Uterus (tissue), 4 donors: ENCODE results near the gene CFAP61. TPM values are rescaled to one million over a fixed set of nuclear protein-coding genes. Genes with fewer than 3 reads are reported as not detected.

ENCODE experiments used
- DNase-seq, 2 donors: peaks; one replicate each; pipeline ENCODE4 v3.0.0-alpha.2; 2019 to 2020
- H3K27ac ChIP-seq, 2 donors: fragments of 200-600 bp; sonication (generic); 1 replicate in 1 of 2; 2 replicates in 1 of 2; pipeline ENCODE4 v1.5.1; 2016 to 2018
- H3K27me3 ChIP-seq, 2 donors: fragments of 200-600 bp; sonication (generic); one replicate each; pipeline ENCODE4 v1.5.1; 2018 to 2019; ENCODE audit warnings: control low read depth in 1 of 2
- H3K36me3 ChIP-seq, 2 donors: fragments of 200-600 bp; sonication (generic); one replicate each; pipeline ENCODE4 v1.5.1; 2019; ENCODE audit warnings: control low read depth in 1 of 2
- H3K4me1 ChIP-seq, 2 donors: fragments of 200-600 bp; sonication (generic); one replicate each; pipeline ENCODE4 v1.5.1; 2018 to 2019; ENCODE audit warnings: control low read depth in 1 of 2
- H3K4me3 ChIP-seq, 2 donors: fragments of 200-600 bp; sonication (generic); 1 replicate in 1 of 2; 2 replicates in 1 of 2; pipeline ENCODE4 v1.5.1; 2018 to 2019; ENCODE audit warnings: mild to moderate bottlenecking in 1 of 2
- H3K9me3 ChIP-seq, 2 donors: fragments of 200-600 bp; sonication (generic); one replicate each; pipeline ENCODE4 v1.5.1; 2019; ENCODE audit warnings: control low read depth in 1 of 2
- POLR2A ChIP-seq, 2 donors: fragments of 450-650 bp; IDR thresholded peaks; one replicate each; pipeline ENCODE4 v1.6.1; 2016; ENCODE audit warnings: antibody characterized with exemption in 2 of 2, mild to moderate bottlenecking in 1 of 2, moderate library complexity in 1 of 2
- intact Hi-C: fragments of 100-400 bp; cut with DNase I; formaldehyde crosslinking; loops from one replicate; pipeline ENCODE4 v1.15.1; 2023; ENCODE audit warnings: low total_unique reads
- total RNA-seq, 4 donors: library from RNA; depleted of rRNA in 3 of 4; stranded (reverse); fragments of >200 nt in 3 of 4; gene quantifications; one replicate each; pipeline versions ENCODE4 v1.1.0 to v1.2.4, GENCODE V29; 2014 to 2023
- TF ChIP-seq, protein P1 (sequence below), 4 experiments: fragments of 200-600 bp in 2 of 4; fragments of 450-650 bp in 2 of 4; sonication (generic) in 2 of 4; IDR thresholded peaks; one replicate each; pipeline ENCODE4 v1.5.1; 2016 to 2019; ENCODE audit warnings: antibody characterized with exemption in 4 of 4, mild to moderate bottlenecking in 2 of 4, moderate library complexity in 1 of 4
- donor health status: DM: yes; HTN: yes; CAD: no.

Gene CFAP61
- total RNA-seq, 4 donors from 2014 or later: 3.0 to 8.2 (median 7.5) TPM; not detected in 1

DNA sequence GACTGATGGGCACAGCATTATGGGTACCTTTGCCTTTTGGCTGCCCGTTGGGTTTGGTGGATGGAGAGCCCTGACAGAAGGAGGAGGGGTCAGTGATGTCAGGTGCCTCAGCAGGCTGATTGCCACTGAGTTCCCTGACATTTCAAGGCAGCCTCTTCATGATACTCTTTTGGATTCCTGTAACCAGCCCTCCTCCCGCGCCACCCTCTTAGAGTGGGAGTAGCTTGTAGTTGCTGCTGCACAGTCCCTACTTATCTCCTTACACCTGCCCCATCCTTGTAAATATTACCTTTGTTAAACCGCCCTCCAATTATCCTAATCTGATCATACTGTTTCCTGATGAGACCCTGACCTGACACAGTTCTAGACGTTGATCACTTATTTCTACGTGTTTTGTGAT is 140.0 kb downstream of the CFAP61 start:
- Histone ChIP-seq H3K4me1 (no peaks in the 10 kb centered on the region), H3K4me3 (no peak overlapping the region), H3K9me3 (no peaks in the 10 kb centered on the region), H3K36me3 (no peaks in the 10 kb centered on the region), H3K27ac (no peak overlapping the region), H3K27me3 (no peaks in the 10 kb centered on the region)
- TF ChIP-seq, protein P1, sequence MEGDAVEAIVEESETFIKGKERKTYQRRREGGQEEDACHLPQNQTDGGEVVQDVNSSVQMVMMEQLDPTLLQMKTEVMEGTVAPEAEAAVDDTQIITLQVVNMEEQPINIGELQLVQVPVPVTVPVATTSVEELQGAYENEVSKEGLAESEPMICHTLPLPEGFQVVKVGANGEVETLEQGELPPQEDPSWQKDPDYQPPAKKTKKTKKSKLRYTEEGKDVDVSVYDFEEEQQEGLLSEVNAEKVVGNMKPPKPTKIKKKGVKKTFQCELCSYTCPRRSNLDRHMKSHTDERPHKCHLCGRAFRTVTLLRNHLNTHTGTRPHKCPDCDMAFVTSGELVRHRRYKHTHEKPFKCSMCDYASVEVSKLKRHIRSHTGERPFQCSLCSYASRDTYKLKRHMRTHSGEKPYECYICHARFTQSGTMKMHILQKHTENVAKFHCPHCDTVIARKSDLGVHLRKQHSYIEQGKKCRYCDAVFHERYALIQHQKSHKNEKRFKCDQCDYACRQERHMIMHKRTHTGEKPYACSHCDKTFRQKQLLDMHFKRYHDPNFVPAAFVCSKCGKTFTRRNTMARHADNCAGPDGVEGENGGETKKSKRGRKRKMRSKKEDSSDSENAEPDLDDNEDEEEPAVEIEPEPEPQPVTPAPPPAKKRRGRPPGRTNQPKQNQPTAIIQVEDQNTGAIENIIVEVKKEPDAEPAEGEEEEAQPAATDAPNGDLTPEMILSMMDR (IDR thresholded peaks at IDR 0.05): no peak
- TF ChIP-seq POLR2A (IDR thresholded peaks at IDR 0.05): no peak
- DNase-seq: no peak
- intact Hi-C loops: no loop called here

DNA sequence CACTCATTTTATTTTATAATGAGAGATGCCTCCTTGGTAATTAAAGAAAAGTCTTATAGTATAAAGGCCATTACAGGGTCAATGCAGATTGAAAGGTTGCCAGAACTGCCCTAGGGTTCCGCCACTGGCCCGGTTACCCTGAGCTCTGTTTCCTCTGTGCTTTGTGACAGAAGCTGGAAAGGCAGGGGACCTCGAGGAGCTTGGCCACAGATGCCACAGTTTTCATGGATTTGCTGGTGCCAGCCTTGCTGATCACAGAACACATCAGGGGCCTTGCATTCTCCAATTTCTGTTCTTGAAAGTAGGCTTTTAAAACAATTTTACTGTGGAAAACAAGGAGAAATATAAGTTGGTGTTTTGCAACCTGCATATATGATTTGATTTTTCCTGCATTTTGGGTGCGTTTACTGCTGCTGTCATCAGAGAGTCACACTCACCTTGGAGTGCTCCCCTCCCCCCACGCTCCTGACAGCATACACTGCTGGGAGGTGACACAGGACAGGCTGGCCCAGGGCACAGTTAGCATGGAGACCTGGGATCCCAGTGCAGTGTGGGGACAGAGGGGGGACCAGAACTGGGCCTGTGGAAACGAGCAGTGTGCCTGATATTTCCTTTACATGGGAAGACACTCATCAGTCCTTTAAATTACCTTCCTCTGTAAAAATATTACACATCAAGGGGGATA is 142.8 kb downstream of the CFAP61 start:
- DNase-seq: no peak
- no peaks in the 10 kb centered on the region for H3K9me3 ChIP-seq
- no peak overlapping the region for H3K4me3 ChIP-seq
- H3K36me3 ChIP-seq: no peaks in the 10 kb centered on the region
- no peak for TF ChIP-seq POLR2A (IDR thresholded peaks at IDR 0.05)
- TF ChIP-seq, protein P1 (IDR thresholded peaks at IDR 0.05): no peak
- H3K27ac ChIP-seq: no peak overlapping the region
- intact Hi-C loops: no loop called here
- no peaks in the 10 kb centered on the region for H3K4me1 ChIP-seq
- no peaks in the 10 kb centered on the region for H3K27me3 ChIP-seq

DNA sequence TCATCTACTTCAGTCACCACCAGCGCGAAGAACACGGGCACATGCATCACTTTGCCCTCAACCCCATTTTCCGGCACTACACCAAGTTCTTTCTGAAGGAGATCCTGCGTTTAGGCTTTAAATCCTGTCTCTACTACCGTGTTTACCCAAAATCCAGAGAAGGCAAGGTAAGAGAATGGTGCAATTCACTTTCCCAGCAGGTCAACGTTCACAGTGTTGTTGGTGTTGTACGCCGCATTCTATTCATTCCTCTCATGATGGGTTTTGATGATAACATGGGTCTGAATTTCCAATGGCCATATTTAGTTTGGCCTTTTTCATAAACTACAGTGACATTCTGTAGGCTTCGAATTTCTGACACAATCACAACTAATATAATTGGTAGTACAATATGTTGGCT is 144.3 kb downstream of the CFAP61 start:
- H3K36me3 ChIP-seq: no peaks in the 10 kb centered on the region
- intact Hi-C loops: no loop called here
- no peak for DNase-seq

DNA sequence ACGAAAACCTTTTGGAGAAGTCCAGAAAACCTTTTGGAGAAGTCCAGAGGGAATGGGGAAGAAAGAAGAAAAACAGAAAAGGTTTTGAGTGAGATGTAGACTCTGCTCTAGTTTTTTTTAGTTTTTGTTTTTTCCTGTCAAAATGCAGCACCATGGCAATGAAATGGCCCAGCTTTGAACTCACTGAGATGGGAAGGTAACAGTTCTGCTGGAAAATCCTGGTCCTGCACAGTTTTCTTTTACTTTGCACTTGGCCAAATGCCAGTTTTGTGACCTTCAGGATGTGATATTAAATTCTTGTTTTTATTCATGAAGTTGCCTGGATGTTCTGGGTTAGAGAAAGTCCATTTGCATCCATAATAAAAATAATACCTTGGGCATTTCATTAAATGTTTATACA is 145.7 kb downstream of the CFAP61 start:
- no peaks in the 10 kb centered on the region for H3K36me3 ChIP-seq
- TF ChIP-seq, protein P1 (IDR thresholded peaks at IDR 0.05): no peak
- TF ChIP-seq POLR2A (IDR thresholded peaks at IDR 0.05): no peak
- no peak for DNase-seq
- H3K27ac ChIP-seq: no peak overlapping the region
- no peaks in the 10 kb centered on the region for H3K27me3 ChIP-seq
- H3K9me3 ChIP-seq: no peaks in the 10 kb centered on the region
- no peaks in the 10 kb centered on the region for H3K4me1 ChIP-seq
- no peak overlapping the region for H3K4me3 ChIP-seq
- intact Hi-C loops: no loop called here

More for the DNA sequence above, 144.3 kb downstream of the CFAP61 start:
- no peak overlapping the region for H3K4me3 ChIP-seq
- TF ChIP-seq, protein P1 (IDR thresholded peaks at IDR 0.05): no peak
- TF ChIP-seq POLR2A (IDR thresholded peaks at IDR 0.05): no peak
- no peaks in the 10 kb centered on the region for H3K9me3 ChIP-seq
- H3K27me3 ChIP-seq: no peaks in the 10 kb centered on the region
- no peaks in the 10 kb centered on the region for H3K4me1 ChIP-seq
- no peak overlapping the region for H3K27ac ChIP-seq

DNA sequence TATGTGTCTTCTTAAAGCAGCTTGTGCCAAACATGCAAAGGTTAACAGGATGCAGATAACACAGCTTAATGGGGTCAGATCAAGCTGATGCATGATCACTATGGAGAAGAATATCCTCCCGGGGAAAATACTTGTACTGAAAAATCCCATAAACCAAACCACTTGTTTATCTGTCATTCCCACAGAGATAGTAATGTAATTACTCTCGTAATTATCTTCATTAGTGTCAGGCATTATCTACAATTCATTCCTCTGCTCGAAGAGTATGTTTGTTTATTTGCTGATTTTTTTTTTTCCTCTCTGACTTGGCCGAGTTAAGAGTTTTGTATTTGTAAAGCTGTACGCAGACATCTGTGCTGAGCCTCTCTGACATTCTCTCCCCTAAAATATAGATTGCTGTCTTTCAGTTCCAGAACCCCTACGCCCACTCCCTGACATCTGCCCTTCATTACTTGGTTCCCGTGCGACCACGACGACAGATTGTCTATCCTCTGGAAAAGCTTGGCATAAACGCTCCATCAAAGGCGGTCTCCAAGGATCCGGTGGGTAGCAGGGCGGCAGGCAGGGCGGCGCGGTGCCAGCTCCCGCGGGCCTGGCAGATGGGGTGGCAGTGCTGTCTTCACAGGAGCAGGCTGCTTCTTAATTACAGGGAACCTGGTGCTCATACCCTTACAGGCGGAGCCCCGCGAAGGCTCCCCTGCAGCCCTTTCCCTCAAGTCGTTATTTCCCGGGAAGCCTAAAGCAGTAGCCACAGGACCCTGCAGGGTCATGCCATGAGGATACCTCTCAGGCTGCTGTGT is 147.2 kb downstream of the CFAP61 start:
- no peaks in the 10 kb centered on the region for H3K36me3 ChIP-seq
- intact Hi-C loops: no loop called here
- no peak for DNase-seq
- H3K9me3 ChIP-seq: no peaks in the 10 kb centered on the region
- H3K4me1 ChIP-seq: no peaks in the 10 kb centered on the region
- H3K27me3 ChIP-seq: no peaks in the 10 kb centered on the region
- H3K27ac ChIP-seq: no peak overlapping the region
- TF ChIP-seq POLR2A (IDR thresholded peaks at IDR 0.05): no peak
- TF ChIP-seq, protein P1 (IDR thresholded peaks at IDR 0.05): no peak
- no peak overlapping the region for H3K4me3 ChIP-seq
